ENCODE results near the gene CASP6.
"Not testable (repeated sequence)": the region's sequence is repeated elsewhere in the genome, so short reads cannot be mapped to it uniquely, and the experiment has no call there.

Gene CASP6

DNA sequence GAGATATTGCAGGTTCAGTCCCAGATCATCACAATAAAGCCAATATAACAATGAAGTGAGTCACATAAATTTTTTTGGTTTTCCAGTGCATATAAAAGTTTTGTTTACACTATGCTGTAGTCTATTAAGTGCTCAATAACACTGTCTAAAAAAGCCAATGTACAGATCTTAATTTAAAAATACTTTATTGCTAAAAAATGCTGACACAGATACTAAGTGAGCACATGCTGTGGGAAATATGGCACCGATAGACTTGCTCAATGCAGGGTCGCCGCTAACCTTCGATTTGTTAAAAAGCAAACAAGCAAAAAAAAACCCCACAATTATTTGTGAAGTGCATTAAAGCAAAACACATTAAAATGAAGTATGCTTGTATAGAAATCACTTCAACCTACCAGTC is 16.4 kb upstream of the CASP6 start:
- DNase-seq = no peak

- no peak for DNase-seq
These were observed 15.5 kb upstream of the CASP6 start for GRCh38 chr4:109718759-109719158.

- DNase-seq = no peak
These were observed 10.3 kb upstream of the CASP6 start for GRCh38 chr4:109713500-109713899.

DNA sequence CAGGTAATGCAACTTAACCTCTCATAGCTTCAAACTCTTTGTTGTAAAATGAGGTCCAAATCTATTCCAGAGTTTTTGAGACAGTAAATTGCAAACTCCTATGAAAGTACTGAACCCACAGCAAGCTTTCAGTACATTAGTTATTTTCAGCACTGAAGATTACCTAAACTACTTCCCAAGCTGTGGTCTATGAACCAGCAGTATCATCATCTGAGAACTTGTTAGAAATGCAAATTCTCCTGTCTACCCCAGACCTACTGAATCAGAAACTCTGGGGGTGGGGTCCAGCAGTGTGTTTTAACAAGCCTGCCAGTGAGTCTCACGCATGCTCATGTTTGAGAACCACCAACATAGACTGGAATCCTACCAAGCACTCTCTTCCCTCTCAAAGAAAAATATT is 5.7 kb upstream of the CASP6 start:
- DNase-seq = no peak

GRCh38 chr4:109708435-109708834 is 5.2 kb upstream of the CASP6 start:
- DNase-seq = no peak

DNA sequence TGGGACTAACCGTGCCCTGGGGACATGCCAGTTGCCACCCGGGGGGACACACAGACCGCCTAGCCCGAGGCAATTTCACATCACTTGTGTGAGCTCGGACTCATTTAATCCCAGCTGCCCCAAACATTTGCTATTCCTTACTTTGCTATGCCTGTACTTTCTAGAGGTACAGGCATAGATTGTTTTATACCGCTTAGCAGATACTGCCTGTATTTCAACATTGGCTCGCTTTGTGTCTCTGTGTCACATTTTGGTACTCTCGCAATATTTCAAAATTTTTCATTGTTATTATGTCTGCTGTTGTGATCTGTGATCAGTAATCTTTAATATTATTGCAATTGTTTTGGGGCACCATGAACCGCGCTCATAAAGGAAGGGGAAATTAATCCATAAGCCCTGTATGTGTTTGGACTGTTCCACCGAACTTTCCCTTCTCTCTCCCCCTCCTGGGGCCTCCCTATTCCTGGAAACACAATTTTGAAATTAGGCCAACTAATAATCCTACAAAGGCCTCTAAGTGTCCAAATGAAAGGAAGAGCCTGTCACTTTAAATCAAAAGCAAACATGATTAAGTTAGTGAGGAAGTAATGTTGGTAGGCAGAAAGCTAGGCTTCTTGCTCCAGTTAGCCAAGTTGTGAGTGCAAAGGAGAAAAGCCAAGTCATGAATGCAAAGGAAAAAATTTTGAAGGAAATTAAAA is 568 bp upstream of the CASP6 start:
- peak; percentile 16 for DNase-seq

- DNase-seq = peak; percentile 4
These were observed 1.5 kb downstream of the CASP6 start for GRCh38 chr4:109701566-109702410.

- peak; percentile 28 for DNase-seq
These were observed 3.6 kb downstream of the CASP6 start for GRCh38 chr4:109699553-109700225.

DNA sequence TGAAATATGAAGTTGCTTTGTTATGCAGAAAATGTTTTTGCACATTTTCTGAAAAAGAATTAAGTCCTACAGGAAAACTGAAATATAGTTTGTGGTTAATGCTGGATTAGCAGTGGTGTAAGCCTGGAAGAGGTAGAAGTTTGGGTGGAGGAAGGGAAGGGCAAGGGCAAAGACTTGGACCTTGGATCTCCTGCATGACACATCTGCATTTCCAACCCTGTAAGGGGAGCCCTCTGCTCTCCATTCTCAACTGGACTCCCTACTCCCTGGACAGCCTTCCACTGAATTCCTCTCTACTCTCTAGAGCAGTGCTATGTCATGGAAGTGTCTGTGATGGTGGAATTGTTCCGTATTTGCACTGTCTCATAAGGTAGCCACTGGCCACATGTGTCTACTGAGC is 4.6 kb downstream of the CASP6 start:
- DNase-seq = no peak

DNA sequence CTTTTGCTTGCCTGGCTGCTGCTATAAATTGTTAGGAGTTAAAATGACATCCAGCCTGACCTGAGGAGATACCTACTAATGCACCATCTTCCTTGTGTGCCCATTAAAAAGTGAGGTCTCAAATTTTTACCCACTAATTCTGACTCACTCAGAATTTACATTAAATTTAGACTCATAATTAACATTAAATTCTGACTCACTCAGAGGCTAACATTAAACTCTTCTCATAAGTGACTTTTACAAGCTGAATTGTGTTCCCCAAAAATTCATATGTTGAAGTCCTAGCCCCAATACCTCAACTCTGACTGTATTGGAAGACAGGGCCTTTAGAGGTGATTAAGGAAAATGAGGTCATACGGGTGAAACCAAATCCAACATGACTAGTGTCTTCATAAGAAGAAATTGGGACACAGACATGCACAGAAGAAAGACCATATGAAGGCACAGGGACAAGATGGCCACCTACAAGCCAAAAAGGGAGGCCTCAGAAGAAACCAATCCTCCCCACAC is 11.8 kb downstream of the CASP6 start:
- DNase-seq = no peak

DNA sequence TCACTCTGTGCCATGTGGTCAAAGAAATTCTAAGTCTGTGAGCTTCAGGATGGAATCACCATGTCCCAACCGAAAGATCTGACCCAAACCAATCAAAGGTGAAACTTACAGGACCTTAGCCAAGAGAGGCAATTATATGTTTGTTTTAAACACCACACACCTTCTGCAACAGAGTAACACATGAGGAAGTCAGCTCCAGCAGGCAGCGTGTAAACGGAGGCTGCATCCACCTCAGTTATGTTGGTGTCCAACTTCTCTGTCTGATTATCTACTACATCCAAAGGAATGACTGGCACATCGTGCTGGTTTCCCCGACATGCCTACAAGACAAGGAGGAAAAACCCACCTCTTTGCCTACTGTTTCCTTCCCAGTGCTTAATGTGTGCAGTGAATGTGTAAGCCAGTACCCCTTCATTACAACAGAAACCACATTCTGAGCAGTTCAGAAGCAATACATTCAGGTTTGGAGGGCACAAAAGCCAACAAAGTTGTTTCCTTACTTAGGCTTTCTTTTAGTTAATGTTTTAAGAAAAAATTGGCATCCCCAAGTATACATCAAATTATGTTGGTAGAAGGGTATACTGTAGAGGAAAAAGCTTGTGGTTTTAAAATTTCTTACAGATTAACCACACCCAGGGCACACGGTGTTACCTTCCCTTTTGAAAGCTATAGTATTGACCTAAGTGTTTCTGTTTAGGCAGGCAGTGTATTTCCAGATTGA is 12.4 kb downstream of the CASP6 start:
- DNase-seq = no peak

GRCh38 chr4:109684727-109685126 is 18.5 kb downstream of the CASP6 start:
- no peak for DNase-seq

DNA sequence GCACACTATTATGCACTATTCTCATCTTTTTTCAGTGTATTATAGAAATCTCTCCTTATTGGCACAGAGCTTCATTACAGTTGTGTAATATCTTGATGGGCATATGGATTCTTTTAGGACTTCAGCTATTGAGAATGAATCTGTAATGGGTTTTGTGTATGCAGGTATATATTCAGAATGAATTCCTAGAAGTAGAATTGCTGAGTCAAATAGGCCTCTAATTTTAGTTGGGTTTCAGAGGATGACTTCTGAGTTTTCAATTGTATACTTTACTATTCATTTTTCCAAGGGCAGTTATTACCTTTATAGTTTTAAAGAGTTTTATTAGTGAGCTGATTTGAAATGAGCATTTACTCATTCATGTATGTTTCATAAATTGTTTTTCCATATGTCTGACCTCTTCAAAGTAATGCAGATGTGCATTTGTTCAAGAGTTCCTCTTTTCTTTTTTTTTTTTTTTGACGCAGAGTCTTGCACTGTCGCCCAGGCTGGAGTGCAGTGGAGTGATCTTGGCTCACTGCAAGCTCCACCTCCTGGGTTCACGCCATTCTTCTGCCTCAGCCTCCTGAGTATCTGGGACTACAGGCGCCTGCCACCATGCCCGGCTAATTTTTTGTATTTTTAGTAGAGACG is 19.5 kb downstream of the CASP6 start:
- DNase-seq = no peak

- no peak for DNase-seq
These were observed 20.4 kb downstream of the CASP6 start for GRCh38 chr4:109682875-109683274.

DNA sequence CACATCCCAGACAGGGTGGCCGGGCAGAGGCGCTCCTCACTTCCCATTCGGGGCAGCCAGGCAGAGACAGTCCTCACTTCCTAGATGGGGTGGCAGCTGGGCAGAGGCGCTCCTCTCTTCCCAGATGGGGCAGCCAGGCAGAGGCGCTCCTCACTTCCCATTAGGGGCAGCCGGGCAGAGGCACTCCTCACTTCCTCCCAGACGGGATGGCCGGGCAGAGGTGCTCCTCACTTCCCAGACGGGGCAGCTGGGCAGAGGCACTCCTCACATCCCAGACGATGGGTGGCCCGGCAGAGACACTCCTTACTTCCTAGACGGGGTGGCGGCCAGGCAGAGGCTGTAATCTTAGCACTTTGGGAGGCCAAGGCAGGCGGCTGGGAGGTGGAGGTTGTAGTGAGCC is 24.3 kb downstream of the CASP6 start:
- DNase-seq = not testable (repeated sequence)

DNA sequence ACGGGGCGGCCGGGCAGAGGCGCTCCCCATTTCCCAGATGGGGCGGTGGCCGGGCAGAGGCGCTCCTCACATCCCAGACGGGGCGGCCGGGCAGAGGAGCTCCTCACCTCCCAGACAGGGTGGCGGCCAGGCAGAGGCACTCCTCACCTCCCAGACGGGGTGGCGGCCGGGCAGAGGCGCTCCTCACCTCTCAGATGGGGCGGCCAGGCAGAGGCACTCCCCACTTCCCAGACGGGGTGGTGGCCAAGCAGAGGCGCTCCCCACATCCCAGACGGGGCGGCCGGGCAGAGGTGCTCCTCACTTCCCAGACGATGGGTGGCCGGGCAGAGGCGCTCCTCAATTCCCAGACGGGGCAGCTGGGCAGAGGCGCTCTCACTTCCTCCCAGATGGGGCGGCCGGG is 24.8 kb downstream of the CASP6 start:
- not testable (repeated sequence) for DNase-seq

- DNase-seq = no peak
These were observed 26.4 kb downstream of the CASP6 start for GRCh38 chr4:109676886-109677285.

- DNase-seq = no peak
These were observed 27.4 kb downstream of the CASP6 start for GRCh38 chr4:109675843-109676242.

GRCh38 chr4:109675181-109675580 is 28.1 kb downstream of the CASP6 start:
- DNase-seq = no peak

DNA sequence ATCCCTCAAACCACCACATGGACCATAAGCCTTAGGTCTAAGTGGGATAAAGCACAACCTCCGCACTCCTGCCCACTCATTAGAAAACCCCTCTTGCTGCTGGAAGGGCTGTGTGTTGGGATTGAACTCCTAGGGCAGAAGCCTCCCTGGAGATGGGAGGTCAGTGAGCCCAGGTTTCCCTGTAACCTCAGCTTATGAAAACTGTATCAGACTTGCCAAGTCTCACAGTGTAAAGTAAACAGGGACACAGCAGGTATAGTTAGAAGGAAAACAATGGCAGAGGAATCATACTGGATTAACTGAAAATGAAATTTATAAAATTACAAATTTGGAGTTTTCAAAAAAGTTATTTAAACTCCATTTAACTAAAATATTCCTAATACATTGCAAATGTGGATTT is 29.9 kb downstream of the CASP6 start:
- no peak for DNase-seq

DNA sequence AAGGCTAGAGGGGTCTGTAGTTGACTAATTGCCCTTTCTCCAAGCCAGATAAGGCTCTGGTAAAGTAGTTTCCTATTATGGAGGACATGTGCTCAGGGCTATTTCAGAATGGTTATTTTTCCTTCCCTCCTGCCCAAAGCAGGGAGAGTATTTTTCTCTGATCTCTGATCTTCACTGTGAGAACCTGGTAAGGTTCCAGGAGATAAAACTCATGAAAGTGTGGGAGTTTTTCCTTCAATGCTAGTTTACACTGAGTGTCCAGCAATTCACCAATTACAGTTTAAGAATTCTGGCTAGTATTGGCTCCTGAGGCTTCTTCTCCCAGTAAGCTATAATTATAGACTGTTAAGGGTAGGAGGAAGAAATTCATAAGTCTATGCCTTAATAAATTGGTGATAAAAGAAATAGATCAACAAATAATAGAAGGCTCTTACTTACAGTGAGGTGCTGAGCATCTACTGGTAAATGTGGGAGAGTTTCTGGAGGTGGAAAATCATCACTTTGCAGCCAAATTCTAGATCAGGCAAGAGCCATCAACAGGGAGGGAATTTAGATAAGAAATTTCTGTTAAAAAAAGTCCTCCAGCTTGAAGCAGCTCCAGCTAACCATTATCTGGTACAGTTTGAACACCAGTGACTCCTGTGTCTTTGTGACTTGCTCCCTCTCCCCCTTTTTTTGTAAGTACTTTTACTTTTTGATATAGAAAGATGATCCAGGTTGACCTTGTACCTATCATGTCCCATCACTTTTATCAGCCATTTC is 30.9 kb downstream of the CASP6 start:
- DNase-seq = no peak

Measured in fibroblast of skin of abdomen (primary cell).